Endothelial cell of umbilical vein (primary cell): Measurements from ENCODE around the gene DLK1.

Experiments
- CTCF ChIP-seq, 2 donors: IDR thresholded peaks; 1 replicate in 1 of 2; 2 replicates in 1 of 2; pipeline ENCODE4 v1.5.1; 2011; ENCODE audit warnings: low read length in 2 of 2, mild to moderate bottlenecking in 2 of 2, moderate library complexity in 2 of 2, control low read depth in 1 of 2, inconsistent platforms in 1 of 2, low read depth in 1 of 2; ENCODE audit not compliant: insufficient read depth in 1 of 2; ENCODE audit errors: extremely low read depth in 1 of 2
- POLR2A ChIP-seq: IDR thresholded peaks from 2 replicates; pipeline ENCODE4 v1.6.1; 2012; ENCODE audit warnings: low read depth, mild to moderate bottlenecking, control low read depth, low read length
- POLR2AphosphoS5 ChIP-seq: IDR thresholded peaks from 2 replicates; pipeline ENCODE4 v1.6.1; 2012; ENCODE audit warnings: low read depth, mild to moderate bottlenecking, control low read depth, low read length, moderate library complexity; ENCODE audit not compliant: insufficient read depth

GRCh38 chr14:100767788-100768536 is 41.3 kb downstream of the DLK1 start:
- no peak for TF ChIP-seq POLR2AphosphoS5
- TF ChIP-seq CTCF (IDR thresholded peaks at IDR 0.05; ENCODE audit: extremely low read depth in 1 of 2, insufficient read depth in 1 of 2, low read depth in 1 of 2, low read length in 2 of 2), result no peak
- TF ChIP-seq POLR2A, result no peak
